GM23338 (cell line): Measurements from ENCODE around the gene EVL. TPM values are rescaled to one million over a fixed set of nuclear protein-coding genes. Genes with fewer than 3 reads are reported as not detected.

Experiments
- ATAC-seq: fragments of 200-7000 bp; cut with Tn5 transposase; 3 replicates; pipeline ENCODE4 v1.9.1; 2020
- DNase-seq: peaks from one replicate; pipeline ENCODE4 v3.0.0-alpha.2; 2015; ENCODE audit warnings: low spot score
- H2AFZ ChIP-seq: fragments of 200-600 bp; sonication (generic); 2 replicates; pipeline ENCODE4 v1.8.0; 2016; ENCODE audit warnings: antibody characterized with exemption, mild to moderate bottlenecking, moderate library complexity
- H3F3A ChIP-seq: fragments of 200-600 bp; sonication (generic); replicated peaks from 2 replicates; pipeline ENCODE4 v1.8.0; 2017; ENCODE audit warnings: antibody characterized with exemption, mixed run types, low read depth
- H3K27ac ChIP-seq: fragments of 200-600 bp; sonication (generic); 2 replicates; pipeline ENCODE4 v1.6.1; 2016; ENCODE audit warnings: low read depth
- H3K27me3 ChIP-seq: fragments of 200-600 bp; sonication (generic); 2 replicates; pipeline ENCODE4 v1.8.0; 2016; ENCODE audit warnings: mild to moderate bottlenecking, mixed run types, moderate library complexity; ENCODE audit not compliant: insufficient read depth
- H3K36me3 ChIP-seq: fragments of 200-600 bp; sonication (generic); 2 replicates; pipeline ENCODE4 v1.8.0; 2016; ENCODE audit warnings: mild to moderate bottlenecking; ENCODE audit not compliant: insufficient read depth
- H3K4me1 ChIP-seq: fragments of 200-600 bp; sonication (generic); 2 replicates; pipeline ENCODE4 v1.8.0; 2016; ENCODE audit warnings: mild to moderate bottlenecking, moderate library complexity; ENCODE audit not compliant: insufficient read depth
- H3K4me2 ChIP-seq: fragments of 200-600 bp; sonication (generic); 2 replicates; pipeline ENCODE4 v1.7.1; 2017; ENCODE audit warnings: mixed run types
- H3K4me3 ChIP-seq: fragments of 200-600 bp; sonication (generic); 2 replicates; pipeline ENCODE4 v1.6.1; 2016; ENCODE audit warnings: mixed run types
- H3K79me2 ChIP-seq: fragments of 200-600 bp; sonication (generic); replicated peaks from 2 replicates; pipeline ENCODE4 v1.8.0; 2017; ENCODE audit warnings: mild to moderate bottlenecking; ENCODE audit not compliant: insufficient read depth
- H3K9me2 ChIP-seq: fragments of 200-600 bp; sonication (generic); 2 replicates; pipeline ENCODE4 v1.8.0; 2017; ENCODE audit not compliant: insufficient read depth
- H4K20me1 ChIP-seq: fragments of 200-600 bp; sonication (generic); replicated peaks from 2 replicates; pipeline ENCODE4 v1.8.0; 2017; ENCODE audit warnings: mild to moderate bottlenecking; ENCODE audit not compliant: insufficient read depth
- H3K27ac Mint-ChIP-seq: 2 replicates; pipeline ENCODE4 v1.8.0; 2020; ENCODE audit warnings: inconsistent platforms, mild to moderate bottlenecking, moderate library complexity, mixed read lengths
- H3K27me3 Mint-ChIP-seq: 3 replicates; pipeline ENCODE4 v1.8.0; 2022; ENCODE audit warnings: low read depth, mild to moderate bottlenecking, moderate library complexity, mixed read lengths, inconsistent platforms; ENCODE audit not compliant: insufficient read depth, poor library complexity
- H3K36me3 Mint-ChIP-seq: 3 replicates; pipeline ENCODE4 v1.8.0; 2021; ENCODE audit warnings: low read depth, mild to moderate bottlenecking, inconsistent platforms, moderate library complexity, mixed read lengths
- H3K4me1 Mint-ChIP-seq: 3 replicates; pipeline ENCODE4 v1.8.0; 2020; ENCODE audit warnings: mild to moderate bottlenecking, inconsistent platforms, mixed read lengths
- H3K4me3 Mint-ChIP-seq: 3 replicates; pipeline ENCODE4 v1.8.0; 2021; ENCODE audit warnings: moderate library complexity, mild to moderate bottlenecking, inconsistent platforms, mixed read lengths
- H3K9me3 Mint-ChIP-seq: 3 replicates; pipeline ENCODE4 v1.8.0; 2020; ENCODE audit warnings: moderate library complexity, mild to moderate bottlenecking, inconsistent platforms, mixed read lengths
- CREB1 ChIP-seq: fragments of 250-450 bp; sonication (Bioruptor Pico); IDR thresholded peaks from 2 replicates; pipeline ENCODE4 v1.5.0; 2020; ENCODE audit warnings: low read depth, mild to moderate bottlenecking, moderate library complexity
- CTCF ChIP-seq, 2 experiments: fragments of 200-600 bp in 1 of 2; sonication (generic) in 1 of 2; conservative IDR thresholded peaks; 2 replicates each; pipeline versions ENCODE4 v1.5.1 to v1.6.1; 2016 to 2017; ENCODE audit warnings: antibody characterized with exemption in 2 of 2, low read depth in 2 of 2, mild to moderate bottlenecking in 2 of 2, moderate library complexity in 1 of 2
- EZH2 ChIP-seq: fragments of 200-600 bp; sonication (generic); IDR thresholded peaks from one replicate; pipeline ENCODE4 v1.8.0; 2017; ENCODE audit warnings: antibody characterized with exemption, mild to moderate bottlenecking, low read depth; ENCODE audit not compliant: unreplicated experiment
- EZH2phosphoT487 ChIP-seq: fragments of 200-600 bp; sonication (generic); IDR thresholded peaks from one replicate; pipeline ENCODE4 v1.8.1; 2018; ENCODE audit warnings: antibody characterized with exemption; ENCODE audit not compliant: unreplicated experiment
- JUNB ChIP-seq: IDR thresholded peaks from one replicate; pipeline ENCODE4 v1.6.1; 2016; ENCODE audit warnings: antibody characterized with exemption; ENCODE audit not compliant: unreplicated experiment
- NANOG ChIP-seq: IDR thresholded peaks from 2 replicates; pipeline ENCODE4 v1.6.1; 2016; ENCODE audit warnings: antibody characterized with exemption, borderline replicate concordance
- POLR2AphosphoS5 ChIP-seq: IDR thresholded peaks from 2 replicates; pipeline ENCODE4 v1.6.1; 2016; ENCODE audit warnings: antibody characterized with exemption, low read depth
- REST ChIP-seq: IDR thresholded peaks from one replicate; pipeline ENCODE4 v1.6.1; 2018; ENCODE audit warnings: antibody characterized with exemption; ENCODE audit not compliant: unreplicated experiment
- STAT1 ChIP-seq: IDR thresholded peaks from one replicate; pipeline ENCODE4 v1.6.1; 2016; ENCODE audit warnings: antibody characterized with exemption; ENCODE audit not compliant: unreplicated experiment
- ZNF114 ChIP-seq: fragments of 250-450 bp; sonication (Bioruptor Pico); IDR thresholded peaks from 2 replicates; pipeline ENCODE4 v1.5.0; 2020; ENCODE audit warnings: mild to moderate bottlenecking, moderate library complexity
- ZNF331 ChIP-seq: fragments of 250-450 bp; sonication (Bioruptor Pico); IDR thresholded peaks from 2 replicates; pipeline ENCODE4 v1.5.0; 2020; ENCODE audit warnings: low read depth, mild to moderate bottlenecking, moderate library complexity
- ZNF462 ChIP-seq: fragments of 250-450 bp; sonication (Bioruptor Pico); IDR thresholded peaks from 2 replicates; pipeline ENCODE4 v1.5.0; 2020; ENCODE audit warnings: mild to moderate bottlenecking, moderate library complexity
- polyA plus RNA-seq: library from polyadenylated mRNA; unstranded; fragments of >200 nt; fragmentation: Nextera tagmentation; extraction: Ambion mirVana; gene quantifications from 2 replicates; pipeline ENCODE4 v1.2.1, GENCODE V29; 2016
- total RNA-seq: library from RNA; depleted of rRNA; stranded (reverse); fragments of >200 nt; shearing (Covaris generic); gene quantifications from 2 replicates; pipeline ENCODE4 v1.2.3, GENCODE V29; 2014
- TF ChIP-seq, protein P1 (sequence below): IDR thresholded peaks from 2 replicates; pipeline ENCODE4 v1.6.1; 2016; ENCODE audit warnings: antibody characterized with exemption

EVL gene
- total and polyA plus RNA-seq, 2 experiments from 2014 or later, result 28.2 to 50.5 TPM

DNA sequence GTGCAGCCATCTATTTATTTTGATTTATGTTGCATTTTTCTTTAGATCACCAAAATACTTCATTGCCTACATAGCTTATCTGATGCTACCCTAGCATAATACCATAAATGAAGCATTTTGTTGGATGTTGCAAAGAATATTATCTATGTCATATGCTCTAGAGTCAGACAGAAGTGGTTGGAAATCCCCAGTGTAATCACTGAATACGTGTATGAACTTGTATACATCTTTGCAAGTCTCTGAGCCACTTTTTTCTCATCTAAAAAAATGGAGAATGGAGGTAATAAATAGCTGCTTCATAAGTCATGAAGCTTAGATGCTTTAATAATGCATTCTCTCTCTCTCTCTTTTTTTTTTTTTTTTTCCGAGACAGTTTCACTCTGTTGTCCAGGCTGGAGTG, 18.5 kb downstream of the EVL start:
- Histone ChIP-seq H3K27ac (no peak overlapping the region), H4K20me1 (no peaks in the 10 kb centered on the region; the same call in none of the 2 replicates)
- no peaks in the 10 kb centered on the region; the same call in 2 of the 3 replicates for H3K9me3 Mint-ChIP-seq

More for the DNA sequence above, 18.5 kb downstream of the EVL start:
- Histone ChIP-seq H3K4me2 (no peak overlapping the region), H3K36me3 (no peaks in the 10 kb centered on the region; the same call in 1 of the 2 replicates), H3K27me3 (no peaks in the 10 kb centered on the region), H3K79me2 (no peaks in the 10 kb centered on the region; the same call in 1 of the 2 replicates), H3K4me1 (no peaks in the 10 kb centered on the region), H3F3A (no peaks in the 10 kb centered on the region), H3K4me3 (no peak overlapping the region), H2AFZ (no peak overlapping the region), H3K9me2 (no peaks in the 10 kb centered on the region)
- H3K27me3 Mint-ChIP-seq, result peaks cover 11% of the 10 kb centered on the region
- H3K4me3 Mint-ChIP-seq, result no peak overlapping the region
- no peak overlapping the region for H3K27ac Mint-ChIP-seq
- H3K4me1 Mint-ChIP-seq, result peaks cover 19% of the 10 kb centered on the region
- TF ChIP-seq CREB1 (CRISPR knock-in tag), result no peak
- no peak for TF ChIP-seq NANOG
- no peak for TF ChIP-seq ZNF331 (CRISPR knock-in tag)
- TF ChIP-seq EZH2phosphoT487, result no peak
- TF ChIP-seq, protein P1, sequence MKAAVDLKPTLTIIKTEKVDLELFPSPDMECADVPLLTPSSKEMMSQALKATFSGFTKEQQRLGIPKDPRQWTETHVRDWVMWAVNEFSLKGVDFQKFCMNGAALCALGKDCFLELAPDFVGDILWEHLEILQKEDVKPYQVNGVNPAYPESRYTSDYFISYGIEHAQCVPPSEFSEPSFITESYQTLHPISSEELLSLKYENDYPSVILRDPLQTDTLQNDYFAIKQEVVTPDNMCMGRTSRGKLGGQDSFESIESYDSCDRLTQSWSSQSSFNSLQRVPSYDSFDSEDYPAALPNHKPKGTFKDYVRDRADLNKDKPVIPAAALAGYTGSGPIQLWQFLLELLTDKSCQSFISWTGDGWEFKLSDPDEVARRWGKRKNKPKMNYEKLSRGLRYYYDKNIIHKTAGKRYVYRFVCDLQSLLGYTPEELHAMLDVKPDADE, result no peak
- TF ChIP-seq POLR2AphosphoS5, result no peak
- TF ChIP-seq ZNF462 (CRISPR knock-in tag), result no peak
- no peak for TF ChIP-seq ZNF114 (CRISPR knock-in tag)
- TF ChIP-seq CTCF (conservative IDR thresholded peaks at IDR 0.05; ENCODE audit: low read depth in 2 of 2), result no peak
- no peak for TF ChIP-seq EZH2
- TF ChIP-seq STAT1, result no peak
- no peak for TF ChIP-seq REST
- TF ChIP-seq JUNB, result no peak
- ATAC-seq (no peak), DNase-seq (no peak)
- H3K36me3 Mint-ChIP-seq, result 0 out of 3 replicates have a peak, but pooled peaks cover 4% of the 10 kb centered on the region
